ENCODE measurements around the gene C3orf18. TPM values are rescaled to one million over a fixed set of nuclear protein-coding genes. Genes with fewer than 3 reads are reported as not detected.

Gene C3orf18
- total and polyA plus RNA-seq, 10 of the 15 experiments (the other 5 are each of a cell fraction or from before 2014, with no cell fraction given): 0.06 to 3.2 (median 0.66) TPM

GRCh38 chr3:50577348-50577747, 9.8 kb upstream of the C3orf18 start:
- Histone ChIP-seq H3K4me1 (ENCODE audit: control insufficient read depth, insufficient read depth, low read length) (no peaks in the 10 kb centered on the region; the same call in 1 of the 2 replicates), H3K27ac (ENCODE audit: control insufficient read depth, insufficient read depth) (no peak overlapping the region)
- ATAC-seq: no peak

More at GRCh38 chr3:50577348-50577747, 9.8 kb upstream of the C3orf18 start:
- Histone ChIP-seq H3K36me3 (ENCODE audit: control insufficient read depth in 2 of 2, insufficient read depth in 2 of 2, low read length in 1 of 2) (no peaks in the 10 kb centered on the region; a peak in 2 of 4 replicates), H3K79me2 (ENCODE audit: control insufficient read depth, insufficient read depth, low read length) (no peaks in the 10 kb centered on the region), H3K9me3 (replicated peaks; ENCODE audit: control insufficient read depth, insufficient read depth, low read length) (no peaks in the 10 kb centered on the region), H3K27me3 (replicated peaks in 1 of 2; ENCODE audit: control insufficient read depth in 2 of 2, insufficient read depth in 2 of 2, low read length in 1 of 2) (no peaks in the 10 kb centered on the region), H4K20me1 (ENCODE audit: control insufficient read depth, insufficient read depth) (no peaks in the 10 kb centered on the region), H3K9ac (ENCODE audit: control insufficient read depth, insufficient read depth, low read length) (no peak overlapping the region), H3K4me3 (no peak overlapping the region), H2AFZ (ENCODE audit: control insufficient read depth, low read depth, low read length) (no peak overlapping the region), H3K4me2 (ENCODE audit: control insufficient read depth, insufficient read depth) (no peak overlapping the region)
- TF ChIP-seq TARDBP (IDR thresholded peaks at IDR 0.05; ENCODE audit: borderline replicate concordance) (no peak), BCLAF1 (IDR thresholded peaks at IDR 0.05) (no peak), EZH2 (IDR thresholded peaks at IDR 0.05; ENCODE audit: borderline replicate concordance, control insufficient read depth, low read depth, low read length) (no peak), NR2C2 (IDR thresholded peaks at IDR 0.05; ENCODE audit: borderline replicate concordance, control insufficient read depth, insufficient read length, low read depth) (no peak), CTCF (IDR thresholded peaks at IDR 0.05 in 2 of 3, conservative IDR thresholded peaks at IDR 0.05 in 1 of 3; ENCODE audit: control insufficient read depth in 2 of 3, extremely low read depth in 1 of 3, insufficient read depth in 1 of 3, low read depth in 3 of 3, low read length in 3 of 3) (no peak), MTA3 (IDR thresholded peaks at IDR 0.05; ENCODE audit: borderline replicate concordance, low read length) (no peak), TBL1XR1 (IDR thresholded peaks at IDR 0.05; ENCODE audit: low read depth, low read length) (no peak), WRNIP1 (IDR thresholded peaks at IDR 0.05; ENCODE audit: borderline replicate concordance, low read depth, low read length) (no peak), HCFC1 (IDR thresholded peaks at IDR 0.05; ENCODE audit: low read length) (no peak), POU2F2 (IDR thresholded peaks at IDR 0.05; ENCODE audit: borderline replicate concordance, low read depth, low read length) (no peak), NFXL1 (IDR thresholded peaks at IDR 0.05; ENCODE audit: borderline replicate concordance) (no peak)
- ChIA-PET RAD21 (ENCODE audit: unreplicated experiment) (interaction anchor here (1.7 kb wide), 1 partner anchor 9 kb away, joined by 3 read pairs; no protein-coding TSS in a partner anchor), POLR2A (no interaction called here), SMC1A (ENCODE audit: uncharacterized antibody, unreplicated experiment) (no interaction called here), CTCF (interaction anchor here (2.2 to 11.6 kb wide), 2 partner anchors 37 to 76 kb away, joined by 7 to 410 read pairs; partner anchors contain the start of genes CISH and MAPKAPK3)
- intact Hi-C loops (cut with micrococcal nuclease; ENCODE audit: unreplicated experiment) (no loop called here), in situ Hi-C loops (cut with MboI) (loop anchor here (5.0 kb wide), 1 partner anchor 35 kb away; the partner anchor contains the start of gene CISH)
- DNase-seq (ENCODE audit: low read depth, low spot score) (no peak), FAIRE-seq (no peak)
- no TSS peak for BruUV-seq (replicated peaks)
- 100% methylated on average over 2 of the region's 2 CpGs for WGBS (ENCODE audit: insufficient coverage, insufficient replicate concordance, low lambda C conversion rate, missing lambda C conversion rate)
